ENCODE data around the gene LARGE1.
"Not testable (repeated sequence)": the region's sequence is repeated elsewhere in the genome, so short reads cannot be mapped to it uniquely, and the experiment has no call there.

Gene LARGE1

GRCh38 chr22:33859311-33859710 is 61.0 kb downstream of the LARGE1 start:
- H3K9ac ChIP-seq (ENCODE audit: low read depth, low read length) = no peak overlapping the region
- no peak overlapping the region for H3K4me3 ChIP-seq (ENCODE audit: low read depth in 1 of 2, low read length in 2 of 2)
- DNase-seq (no peak), ATAC-seq (ENCODE audit: insufficient read depth, low read depth) (no peak)
- no peaks in the 10 kb centered on the region for H4K20me1 ChIP-seq (ENCODE audit: insufficient read depth, low read length)
- H3K27ac ChIP-seq (ENCODE audit: low read length) = no peak overlapping the region
- no peak overlapping the region for H2AFZ ChIP-seq (ENCODE audit: low read depth, low read length)
- no peaks in the 10 kb centered on the region for H3K4me1 ChIP-seq (ENCODE audit: insufficient read depth, low read length)
- peaks cover 4% of the 10 kb centered on the region for H3K9me3 ChIP-seq (ENCODE audit: insufficient read depth, low read length, severe bottlenecking)
- H3K4me2 ChIP-seq (ENCODE audit: insufficient read depth, low read length) = no peak overlapping the region
- no peaks in the 10 kb centered on the region for H3K36me3 ChIP-seq (ENCODE audit: insufficient read depth, low read length)
- TF ChIP-seq, protein P1, sequence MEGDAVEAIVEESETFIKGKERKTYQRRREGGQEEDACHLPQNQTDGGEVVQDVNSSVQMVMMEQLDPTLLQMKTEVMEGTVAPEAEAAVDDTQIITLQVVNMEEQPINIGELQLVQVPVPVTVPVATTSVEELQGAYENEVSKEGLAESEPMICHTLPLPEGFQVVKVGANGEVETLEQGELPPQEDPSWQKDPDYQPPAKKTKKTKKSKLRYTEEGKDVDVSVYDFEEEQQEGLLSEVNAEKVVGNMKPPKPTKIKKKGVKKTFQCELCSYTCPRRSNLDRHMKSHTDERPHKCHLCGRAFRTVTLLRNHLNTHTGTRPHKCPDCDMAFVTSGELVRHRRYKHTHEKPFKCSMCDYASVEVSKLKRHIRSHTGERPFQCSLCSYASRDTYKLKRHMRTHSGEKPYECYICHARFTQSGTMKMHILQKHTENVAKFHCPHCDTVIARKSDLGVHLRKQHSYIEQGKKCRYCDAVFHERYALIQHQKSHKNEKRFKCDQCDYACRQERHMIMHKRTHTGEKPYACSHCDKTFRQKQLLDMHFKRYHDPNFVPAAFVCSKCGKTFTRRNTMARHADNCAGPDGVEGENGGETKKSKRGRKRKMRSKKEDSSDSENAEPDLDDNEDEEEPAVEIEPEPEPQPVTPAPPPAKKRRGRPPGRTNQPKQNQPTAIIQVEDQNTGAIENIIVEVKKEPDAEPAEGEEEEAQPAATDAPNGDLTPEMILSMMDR (IDR thresholded peaks at IDR 0.05; ENCODE audit: borderline replicate concordance, extremely low read depth, low read length, poor library complexity, severe bottlenecking) = no peak
- no peaks in the 10 kb centered on the region for H3K27me3 ChIP-seq (ENCODE audit: insufficient read depth, low read length, poor library complexity)
- no peaks in the 10 kb centered on the region for H3K79me2 ChIP-seq (ENCODE audit: insufficient read depth, low read length)

DNA sequence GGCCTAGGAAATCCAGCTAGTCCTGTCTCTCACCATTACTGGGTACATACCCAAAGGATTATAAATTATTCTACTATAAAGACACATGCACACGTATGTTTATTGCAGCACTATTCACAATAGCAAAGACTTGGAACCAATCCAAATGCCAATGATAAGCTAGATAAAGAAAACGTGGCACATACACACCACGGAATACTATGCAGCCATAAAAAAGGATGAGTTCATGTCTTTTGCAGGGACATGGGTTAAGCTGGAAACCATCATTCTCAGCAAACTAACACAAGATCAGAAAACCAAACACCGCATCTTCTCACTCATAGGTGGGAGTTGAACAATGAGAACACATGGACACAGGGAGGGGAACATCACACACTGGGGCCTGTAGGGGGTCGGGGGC is 61.6 kb downstream of the LARGE1 start:
- H4K20me1 ChIP-seq (ENCODE audit: insufficient read depth, low read length); H3K27me3 ChIP-seq (ENCODE audit: insufficient read depth, low read length, poor library complexity); H3K79me2 ChIP-seq (ENCODE audit: insufficient read depth, low read length); H3K4me2 ChIP-seq (ENCODE audit: insufficient read depth, low read length); H2AFZ ChIP-seq (ENCODE audit: low read depth, low read length); H3K36me3 ChIP-seq (ENCODE audit: insufficient read depth, low read length); H3K9me3 ChIP-seq (ENCODE audit: insufficient read depth, low read length, severe bottlenecking); DNase-seq; H3K4me1 ChIP-seq (ENCODE audit: insufficient read depth, low read length); H3K4me3 ChIP-seq (ENCODE audit: low read depth in 1 of 2, low read length in 2 of 2); H3K27ac ChIP-seq (ENCODE audit: low read length); ATAC-seq (ENCODE audit: insufficient read depth, low read depth); H3K9ac ChIP-seq (ENCODE audit: low read depth, low read length): not testable (repeated sequence)

- not testable (repeated sequence) for H3K9me3 ChIP-seq (ENCODE audit: insufficient read depth, low read length, severe bottlenecking); DNase-seq; H3K9ac ChIP-seq (ENCODE audit: low read depth, low read length); H3K36me3 ChIP-seq (ENCODE audit: insufficient read depth, low read length); H2AFZ ChIP-seq (ENCODE audit: low read depth, low read length); H3K79me2 ChIP-seq (ENCODE audit: insufficient read depth, low read length); H3K4me2 ChIP-seq (ENCODE audit: insufficient read depth, low read length); ATAC-seq (ENCODE audit: insufficient read depth, low read depth); H4K20me1 ChIP-seq (ENCODE audit: insufficient read depth, low read length); H3K4me1 ChIP-seq (ENCODE audit: insufficient read depth, low read length); H3K27me3 ChIP-seq (ENCODE audit: insufficient read depth, low read length, poor library complexity); H3K4me3 ChIP-seq (ENCODE audit: low read depth in 1 of 2, low read length in 2 of 2); H3K27ac ChIP-seq (ENCODE audit: low read length)
Observed at GRCh38 chr22:33857767-33858166, 62.5 kb downstream of the LARGE1 start.

GRCh38 chr22:33854724-33855123 is 65.6 kb downstream of the LARGE1 start:
- Histone ChIP-seq H3K36me3 (ENCODE audit: insufficient read depth, low read length) (no peaks in the 10 kb centered on the region), H3K9ac (ENCODE audit: low read depth, low read length) (no peak overlapping the region), H3K27ac (ENCODE audit: low read length) (no peak overlapping the region), H3K27me3 (ENCODE audit: insufficient read depth, low read length, poor library complexity) (no peaks in the 10 kb centered on the region), H3K4me2 (ENCODE audit: insufficient read depth, low read length) (no peak overlapping the region), H3K4me1 (ENCODE audit: insufficient read depth, low read length) (no peaks in the 10 kb centered on the region), H2AFZ (ENCODE audit: low read depth, low read length) (no peak overlapping the region), H4K20me1 (ENCODE audit: insufficient read depth, low read length) (no peaks in the 10 kb centered on the region), H3K4me3 (ENCODE audit: low read depth in 1 of 2, low read length in 2 of 2) (no peak overlapping the region), H3K79me2 (ENCODE audit: insufficient read depth, low read length) (no peaks in the 10 kb centered on the region), H3K9me3 (ENCODE audit: insufficient read depth, low read length, severe bottlenecking) (peaks cover 4% of the 10 kb centered on the region)
- no peak for ATAC-seq (ENCODE audit: insufficient read depth, low read depth)
- no peak for DNase-seq
- TF ChIP-seq, protein P1 (IDR thresholded peaks at IDR 0.05; ENCODE audit: borderline replicate concordance, extremely low read depth, low read length, poor library complexity, severe bottlenecking) = no peak
- no peak for TF ChIP-seq EZH2 (IDR thresholded peaks at IDR 0.05; ENCODE audit: borderline replicate concordance, low read depth, low read length, severe bottlenecking)

Data from DND-41 (cell line).